Endothelial cell of umbilical vein (primary cell): ENCODE results near the gene ARMC5. TPM values are rescaled to one million over a fixed set of nuclear protein-coding genes. Genes with fewer than 3 reads are reported as not detected.

ENCODE experiments used
- BruUV-seq: library from RNA; stranded (reverse); fragments of 400-500 nt; replicated peaks from 2 replicates; lab custom pipeline; 2021; lab: Mats Ljungman, UMichigan
- CTCF ChIA-PET: fragments of 300-600, 350-600 bp; sonication (Branson Sonifier 250); formaldehyde crosslinking; loops from one replicate; lab custom pipeline; 2021; ENCODE audit warnings: antibody characterized with exemption, inconsistent platforms; lab: Charles Lee
- POLR2A ChIA-PET: fragments of 300-600, 350-600 bp; sonication (Branson Sonifier 250); formaldehyde crosslinking; loops from one replicate; lab custom pipeline; 2021; ENCODE audit warnings: antibody characterized with exemption, inconsistent platforms; lab: Charles Lee
- DNase-seq: peaks from one replicate; pipeline ENCODE4 v3.0.0-alpha.2; 2011; ENCODE audit warnings: low read depth, low spot score
- FAIRE-seq: peaks from 2 replicates; lab custom pipeline; 2011; peaks lifted over from hg19 to GRCh38; lab: Jason Lieb, UNC
- H2AFZ ChIP-seq: 2 replicates; pipeline ENCODE4 v1.6.0; 2012; ENCODE audit warnings: low read depth, low read length, control low read depth, inconsistent platforms
- H3K27ac ChIP-seq: 2 replicates; pipeline ENCODE4 v1.5.1; 2011; ENCODE audit warnings: low read depth, mild to moderate bottlenecking, control low read depth, low read length, moderate library complexity; ENCODE audit not compliant: insufficient read depth
- H3K27me3 ChIP-seq, 2 experiments: 2 replicates each; pipeline versions ENCODE4 v1.6.0 to v1.6.1; 2011; ENCODE audit warnings: low read length in 2 of 2, mixed read lengths in 1 of 2; ENCODE audit not compliant: control insufficient read depth in 2 of 2, insufficient read depth in 2 of 2
- H3K36me3 ChIP-seq, 2 experiments: 2 replicates in 1 of 2; 3 replicates in 1 of 2; pipeline ENCODE4 v1.5.1; 2011; ENCODE audit warnings: low read length in 2 of 2, mild to moderate bottlenecking in 1 of 2, moderate library complexity in 1 of 2; ENCODE audit not compliant: control insufficient read depth in 2 of 2, insufficient read depth in 2 of 2; ENCODE audit errors: extremely low read depth in 1 of 2
- H3K4me1 ChIP-seq: 3 replicates; pipeline ENCODE4 v1.5.1; 2011; ENCODE audit warnings: mild to moderate bottlenecking, low read length; ENCODE audit not compliant: control insufficient read depth, insufficient read depth; ENCODE audit errors: extremely low read depth
- H3K4me2 ChIP-seq: 2 replicates; pipeline ENCODE4 v1.6.1; 2011; ENCODE audit warnings: low read length, control low read depth, mixed read lengths; ENCODE audit not compliant: insufficient read depth
- H3K4me3 ChIP-seq, 3 experiments: fragments of 200-600 bp in 1 of 3; sonication (generic), shearing (Covaris generic) in 1 of 3; replicated peaks in 1 of 3; 2 replicates each; pipeline ENCODE4 v1.5.1; 2011 to 2016; ENCODE audit warnings: control low read depth in 3 of 3, low read length in 3 of 3, mild to moderate bottlenecking in 2 of 3, inconsistent platforms in 1 of 3, low read depth in 1 of 3, moderate library complexity in 1 of 3; ENCODE audit not compliant: insufficient read depth in 1 of 3
- H3K79me2 ChIP-seq: 2 replicates; pipeline ENCODE4 v1.6.0; 2012; ENCODE audit warnings: low read length, inconsistent platforms; ENCODE audit not compliant: control insufficient read depth, insufficient read depth
- H3K9ac ChIP-seq: replicated peaks from 2 replicates; pipeline ENCODE3; 2011; ENCODE audit warnings: low read length, control low read depth; ENCODE audit not compliant: insufficient read depth; ENCODE audit errors: extremely low read depth
- H3K9me1 ChIP-seq: replicated peaks from 3 replicates; pipeline ENCODE4 v1.6.0; 2011; ENCODE audit warnings: mild to moderate bottlenecking, low read length; ENCODE audit not compliant: control insufficient read depth, insufficient read depth; ENCODE audit errors: extremely low read depth
- H3K9me3 ChIP-seq: replicated peaks from 2 replicates; pipeline ENCODE4 v1.5.1; 2012; ENCODE audit warnings: low read length, inconsistent platforms; ENCODE audit not compliant: control insufficient read depth, insufficient read depth
- H4K20me1 ChIP-seq: replicated peaks from 2 replicates; pipeline ENCODE3; 2011; ENCODE audit warnings: mild to moderate bottlenecking, low read length; ENCODE audit not compliant: control insufficient read depth, insufficient read depth; ENCODE audit errors: extremely low read depth
- CTCF ChIP-seq, 2 donors: IDR thresholded peaks; 1 replicate in 1 of 2; 2 replicates in 1 of 2; pipeline ENCODE4 v1.5.1; 2011; ENCODE audit warnings: low read length in 2 of 2, mild to moderate bottlenecking in 2 of 2, moderate library complexity in 2 of 2, control low read depth in 1 of 2, inconsistent platforms in 1 of 2, low read depth in 1 of 2; ENCODE audit not compliant: insufficient read depth in 1 of 2; ENCODE audit errors: extremely low read depth in 1 of 2
- EZH2 ChIP-seq: IDR thresholded peaks from 2 replicates; pipeline ENCODE4 v1.6.1; 2012; ENCODE audit warnings: borderline replicate concordance, low read depth, mild to moderate bottlenecking, moderate library complexity, low read length, inconsistent platforms; ENCODE audit not compliant: severe bottlenecking
- JUN ChIP-seq: IDR thresholded peaks from 2 replicates; pipeline ENCODE4 v1.6.1; 2011; ENCODE audit warnings: borderline replicate concordance, low read depth; ENCODE audit not compliant: insufficient read length, insufficient read depth
- MAX ChIP-seq: IDR thresholded peaks from 2 replicates; pipeline ENCODE4 v1.6.1; 2011; ENCODE audit not compliant: insufficient read depth, insufficient read length
- MYC ChIP-seq: IDR thresholded peaks from one replicate; pipeline ENCODE4 v1.6.1; 2011; ENCODE audit warnings: mild to moderate bottlenecking, low read depth, low read length
- POLR2A ChIP-seq: IDR thresholded peaks from 2 replicates; pipeline ENCODE4 v1.6.1; 2012; ENCODE audit warnings: low read depth, mild to moderate bottlenecking, control low read depth, low read length
- POLR2AphosphoS5 ChIP-seq: IDR thresholded peaks from 2 replicates; pipeline ENCODE4 v1.6.1; 2012; ENCODE audit warnings: low read depth, mild to moderate bottlenecking, control low read depth, low read length, moderate library complexity; ENCODE audit not compliant: insufficient read depth
- dilution Hi-C: fragments of 300-500 bp; cut with MboI; formaldehyde crosslinking; loops from one replicate; pipeline ENCODE4 v1.15.0; 2019; ENCODE audit warnings: low sequenced_read_pairs; ENCODE audit not compliant: extremely low pct_ligation_motif_present
- intact Hi-C: fragments of 100-400 bp; cut with micrococcal nuclease; formaldehyde crosslinking; loops from one replicate; pipeline ENCODE4 v1.10.0; 2022
- polyA plus RNA-seq, 4 experiments: library from polyadenylated mRNA; depleted of rRNA in 3 of 4; stranded (reverse) in 3 of 4; unstranded in 1 of 4; fragments of >200 nt; gene quantifications; 2 replicates each; pipeline versions ENCODE4 v1.2.1 to v1.2.3, GENCODE V29; 2011 to 2012; ENCODE audit warnings: missing spikeins in 1 of 4
- total RNA-seq: library from RNA; stranded (reverse); gene quantifications from 2 replicates; pipeline ENCODE4 v1.2.3, GENCODE V29; 2021

The ARMC5 gene
- total and polyA plus RNA-seq, 2 donors (not counting 3 experiments of a cell fraction or from before 2014, with no cell fraction given): 17.3 to 18.8 TPM

GRCh38 chr16:31474773-31475738 lies 15.8 kb downstream of the ARMC5 start:
- dilution Hi-C loops: no loop called here
- peaks cover 14% of the 10 kb centered on the region for H3K4me1 ChIP-seq
- TF ChIP-seq EZH2 (no peak), MYC (no peak), CTCF (IDR thresholded peaks at IDR 0.05; ENCODE audit: extremely low read depth in 1 of 2, insufficient read depth in 1 of 2, low read depth in 1 of 2, low read length in 2 of 2) (no peak), POLR2AphosphoS5 (no peak), MAX (no peak), JUN (no peak), POLR2A (no peak)
- H2AFZ ChIP-seq: no peak overlapping the region
- H3K9ac ChIP-seq: no peak overlapping the region
- no peaks in the 10 kb centered on the region for H3K9me1 ChIP-seq
- H4K20me1 ChIP-seq: no peaks in the 10 kb centered on the region
- DNase-seq (no peak), FAIRE-seq (no peak)
- H3K4me3 ChIP-seq: no peak overlapping the region
- BruUV-seq: no TSS peak
- intact Hi-C loops: loop anchor here (5.0 kb wide), 2 partner anchors 237 to 392 kb away; a partner anchor contains a TSS
- no peak overlapping the region for H3K27ac ChIP-seq
- ChIA-PET CTCF (interaction anchor here (0.8 to 2.0 kb wide), 5 partner anchors 13 to 490 kb away, joined by 3 to 11 read pairs (median 3); partner anchors contain the start of gene RUSF1), POLR2A (no interaction called here)
- H3K79me2 ChIP-seq: peaks cover 31% of the 10 kb centered on the region
- peaks cover 19 to 20% of the 10 kb centered on the region in 2 experiments for H3K36me3 ChIP-seq
- no peak overlapping the region for H3K4me2 ChIP-seq
- H3K9me3 ChIP-seq: no peaks in the 10 kb centered on the region
- H3K27me3 ChIP-seq: no peaks in the 10 kb centered on the region
